ENCODE measurements around the gene SP4.

Gene SP4

GRCh38 chr7:21412410-21412851 is 15.5 kb upstream of the SP4 start (continued):
- no peak for TF ChIP-seq RARB (CRISPR knock-in tag; IDR thresholded peaks at IDR 0.05)

- ATAC-seq, result no peak
- TF ChIP-seq ZFP30 (CRISPR knock-in tag; IDR thresholded peaks at IDR 0.05) (no peak), BACH2 (CRISPR knock-in tag; IDR thresholded peaks at IDR 0.05; ENCODE audit: borderline replicate concordance) (no peak)
Measured at GRCh38 chr7:21412957-21413356, 14.9 kb upstream of the SP4 start.

- TF ChIP-seq GLIS3 (CRISPR knock-in tag; IDR thresholded peaks at IDR 0.05), result no peak
- TF ChIP-seq OSR1 (CRISPR knock-in tag; IDR thresholded peaks at IDR 0.05), result no peak
- TF ChIP-seq SNAI2 (CRISPR knock-in tag; IDR thresholded peaks at IDR 0.05), result no peak
- no peak for ATAC-seq
Measured at GRCh38 chr7:21413502-21413901, 14.4 kb upstream of the SP4 start.

DNA sequence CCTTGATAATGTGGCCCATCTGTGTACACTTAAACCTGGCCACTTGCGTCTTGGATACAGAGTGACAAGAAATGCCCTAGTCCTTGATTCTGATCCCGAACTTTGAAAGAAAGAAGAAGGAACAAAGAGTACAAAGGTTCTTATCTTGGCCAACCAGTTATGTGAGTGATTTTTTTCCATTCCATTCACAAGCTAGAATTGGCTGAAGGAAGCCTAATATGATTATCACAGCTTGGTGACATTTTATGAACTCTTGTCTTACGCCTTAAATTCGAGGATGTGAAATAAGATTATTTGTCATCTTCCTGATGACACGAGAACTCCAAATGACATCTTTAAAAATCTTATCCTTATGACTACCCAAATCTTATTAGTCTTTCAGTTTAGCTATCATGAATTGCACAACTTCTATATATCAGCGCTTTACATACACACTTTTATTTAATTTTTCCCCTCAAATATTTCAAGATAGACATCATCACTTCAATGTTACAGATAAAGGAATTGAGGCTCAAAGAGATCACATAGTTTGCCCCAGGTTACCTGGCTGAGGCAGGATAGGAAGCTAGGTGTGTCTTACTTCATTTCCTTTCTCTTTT is 13.0 kb upstream of the SP4 start:
- no peak for ATAC-seq
- TF ChIP-seq ZNF565 (CRISPR knock-in tag; conservative IDR thresholded peaks at IDR 0.05; ENCODE audit: low read depth) (no peak), TOX (CRISPR knock-in tag; IDR thresholded peaks at IDR 0.05; ENCODE audit: borderline replicate concordance) (no peak), ESRRG (CRISPR knock-in tag; IDR thresholded peaks at IDR 0.05) (no peak), RARB (CRISPR knock-in tag; IDR thresholded peaks at IDR 0.05) (no peak), ZFP30 (CRISPR knock-in tag; IDR thresholded peaks at IDR 0.05) (no peak), ZNF8 (CRISPR knock-in tag; IDR thresholded peaks at IDR 0.05) (no peak), ISL1 (CRISPR knock-in tag; IDR thresholded peaks at IDR 0.05) (no peak), BACH2 (CRISPR knock-in tag; IDR thresholded peaks at IDR 0.05; ENCODE audit: borderline replicate concordance) (no peak), ZC3H10 (CRISPR knock-in tag; IDR thresholded peaks at IDR 0.05) (no peak), GLIS3 (CRISPR knock-in tag; IDR thresholded peaks at IDR 0.05) (no peak), SNAI2 (CRISPR knock-in tag; IDR thresholded peaks at IDR 0.05) (no peak), ZFP3 (CRISPR knock-in tag; IDR thresholded peaks at IDR 0.05) (no peak), TCF4 (CRISPR knock-in tag; IDR thresholded peaks at IDR 0.05; ENCODE audit: borderline replicate concordance) (no peak), CREB5 (CRISPR knock-in tag; IDR thresholded peaks at IDR 0.05; ENCODE audit: low read depth) (no peak), OSR1 (CRISPR knock-in tag; IDR thresholded peaks at IDR 0.05) (no peak)
- TF ChIP-seq, protein P1, sequence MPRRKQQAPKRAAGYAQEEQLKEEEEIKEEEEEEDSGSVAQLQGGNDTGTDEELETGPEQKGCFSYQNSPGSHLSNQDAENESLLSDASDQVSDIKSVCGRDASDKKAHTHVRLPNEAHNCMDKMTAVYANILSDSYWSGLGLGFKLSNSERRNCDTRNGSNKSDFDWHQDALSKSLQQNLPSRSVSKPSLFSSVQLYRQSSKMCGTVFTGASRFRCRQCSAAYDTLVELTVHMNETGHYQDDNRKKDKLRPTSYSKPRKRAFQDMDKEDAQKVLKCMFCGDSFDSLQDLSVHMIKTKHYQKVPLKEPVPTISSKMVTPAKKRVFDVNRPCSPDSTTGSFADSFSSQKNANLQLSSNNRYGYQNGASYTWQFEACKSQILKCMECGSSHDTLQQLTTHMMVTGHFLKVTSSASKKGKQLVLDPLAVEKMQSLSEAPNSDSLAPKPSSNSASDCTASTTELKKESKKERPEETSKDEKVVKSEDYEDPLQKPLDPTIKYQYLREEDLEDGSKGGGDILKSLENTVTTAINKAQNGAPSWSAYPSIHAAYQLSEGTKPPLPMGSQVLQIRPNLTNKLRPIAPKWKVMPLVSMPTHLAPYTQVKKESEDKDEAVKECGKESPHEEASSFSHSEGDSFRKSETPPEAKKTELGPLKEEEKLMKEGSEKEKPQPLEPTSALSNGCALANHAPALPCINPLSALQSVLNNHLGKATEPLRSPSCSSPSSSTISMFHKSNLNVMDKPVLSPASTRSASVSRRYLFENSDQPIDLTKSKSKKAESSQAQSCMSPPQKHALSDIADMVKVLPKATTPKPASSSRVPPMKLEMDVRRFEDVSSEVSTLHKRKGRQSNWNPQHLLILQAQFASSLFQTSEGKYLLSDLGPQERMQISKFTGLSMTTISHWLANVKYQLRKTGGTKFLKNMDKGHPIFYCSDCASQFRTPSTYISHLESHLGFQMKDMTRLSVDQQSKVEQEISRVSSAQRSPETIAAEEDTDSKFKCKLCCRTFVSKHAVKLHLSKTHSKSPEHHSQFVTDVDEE (CRISPR knock-in tag; IDR thresholded peaks at IDR 0.05), result no peak
- TF ChIP-seq, protein P2, sequence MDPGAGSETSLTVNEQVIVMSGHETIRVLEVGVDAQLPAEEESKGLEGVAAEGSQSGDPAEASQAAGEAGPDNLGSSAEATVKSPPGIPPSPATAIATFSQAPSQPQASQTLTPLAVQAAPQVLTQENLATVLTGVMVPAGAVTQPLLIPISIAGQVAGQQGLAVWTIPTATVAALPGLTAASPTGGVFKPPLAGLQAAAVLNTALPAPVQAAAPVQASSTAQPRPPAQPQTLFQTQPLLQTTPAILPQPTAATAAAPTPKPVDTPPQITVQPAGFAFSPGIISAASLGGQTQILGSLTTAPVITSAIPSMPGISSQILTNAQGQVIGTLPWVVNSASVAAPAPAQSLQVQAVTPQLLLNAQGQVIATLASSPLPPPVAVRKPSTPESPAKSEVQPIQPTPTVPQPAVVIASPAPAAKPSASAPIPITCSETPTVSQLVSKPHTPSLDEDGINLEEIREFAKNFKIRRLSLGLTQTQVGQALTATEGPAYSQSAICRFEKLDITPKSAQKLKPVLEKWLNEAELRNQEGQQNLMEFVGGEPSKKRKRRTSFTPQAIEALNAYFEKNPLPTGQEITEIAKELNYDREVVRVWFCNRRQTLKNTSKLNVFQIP (CRISPR knock-in tag; IDR thresholded peaks at IDR 0.05; ENCODE audit: borderline replicate concordance, low read depth), result no peak
- TF ChIP-seq, protein P3, sequence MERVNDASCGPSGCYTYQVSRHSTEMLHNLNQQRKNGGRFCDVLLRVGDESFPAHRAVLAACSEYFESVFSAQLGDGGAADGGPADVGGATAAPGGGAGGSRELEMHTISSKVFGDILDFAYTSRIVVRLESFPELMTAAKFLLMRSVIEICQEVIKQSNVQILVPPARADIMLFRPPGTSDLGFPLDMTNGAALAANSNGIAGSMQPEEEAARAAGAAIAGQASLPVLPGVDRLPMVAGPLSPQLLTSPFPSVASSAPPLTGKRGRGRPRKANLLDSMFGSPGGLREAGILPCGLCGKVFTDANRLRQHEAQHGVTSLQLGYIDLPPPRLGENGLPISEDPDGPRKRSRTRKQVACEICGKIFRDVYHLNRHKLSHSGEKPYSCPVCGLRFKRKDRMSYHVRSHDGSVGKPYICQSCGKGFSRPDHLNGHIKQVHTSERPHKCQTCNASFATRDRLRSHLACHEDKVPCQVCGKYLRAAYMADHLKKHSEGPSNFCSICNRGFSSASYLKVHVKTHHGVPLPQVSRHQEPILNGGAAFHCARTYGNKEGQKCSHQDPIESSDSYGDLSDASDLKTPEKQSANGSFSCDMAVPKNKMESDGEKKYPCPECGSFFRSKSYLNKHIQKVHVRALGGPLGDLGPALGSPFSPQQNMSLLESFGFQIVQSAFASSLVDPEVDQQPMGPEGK (CRISPR knock-in tag; IDR thresholded peaks at IDR 0.05; ENCODE audit: borderline replicate concordance), result no peak

- TF ChIP-seq SNAI2 (CRISPR knock-in tag; IDR thresholded peaks at IDR 0.05), result no peak
- no peak for TF ChIP-seq ZFP30 (CRISPR knock-in tag; IDR thresholded peaks at IDR 0.05)
- TF ChIP-seq ZFP3 (CRISPR knock-in tag; IDR thresholded peaks at IDR 0.05), result no peak
- TF ChIP-seq ARNTL (CRISPR knock-in tag; IDR thresholded peaks at IDR 0.05; ENCODE audit: borderline replicate concordance, low read depth), result no peak
- no peak for TF ChIP-seq ZC3H10 (CRISPR knock-in tag; IDR thresholded peaks at IDR 0.05)
- TF ChIP-seq ZNF565 (CRISPR knock-in tag; conservative IDR thresholded peaks at IDR 0.05; ENCODE audit: low read depth), result no peak
- no peak for TF ChIP-seq ESRRG (CRISPR knock-in tag; IDR thresholded peaks at IDR 0.05)
- no peak for TF ChIP-seq CSRNP3 (CRISPR knock-in tag; IDR thresholded peaks at IDR 0.05)
- TF ChIP-seq GLIS3 (CRISPR knock-in tag; IDR thresholded peaks at IDR 0.05), result no peak
- TF ChIP-seq BACH2 (CRISPR knock-in tag; IDR thresholded peaks at IDR 0.05; ENCODE audit: borderline replicate concordance), result no peak
- no peak for TF ChIP-seq PPARA (CRISPR knock-in tag; IDR thresholded peaks at IDR 0.05; ENCODE audit: borderline replicate concordance)
- no peak for TF ChIP-seq ISL1 (CRISPR knock-in tag; IDR thresholded peaks at IDR 0.05)
- TF ChIP-seq, protein P1 (CRISPR knock-in tag; IDR thresholded peaks at IDR 0.05), result no peak
- no peak for TF ChIP-seq TCF4 (CRISPR knock-in tag; IDR thresholded peaks at IDR 0.05; ENCODE audit: borderline replicate concordance)
- no peak for ATAC-seq
Measured at GRCh38 chr7:21417647-21418046, 10.2 kb upstream of the SP4 start.

All from SK-N-SH treated with all-trans-retinoic acid at 6 μM for 48 hours (cell line).